Neural cell (in vitro differentiated cells): ENCODE data around the gene GON4L. TPM values are rescaled to one million over a fixed set of nuclear protein-coding genes. Genes with fewer than 3 reads are reported as not detected.
"Not testable (repeated sequence)": the region's sequence is repeated elsewhere in the genome, so short reads cannot be mapped to it uniquely, and the experiment has no call there.

Source experiments
- H2AFZ ChIP-seq: fragments of 200-600, 300-800 bp; sonication (generic), shearing (Covaris generic); 2 replicates; pipeline ENCODE4 v1.6.0; 2014; ENCODE audit warnings: low read depth, mild to moderate bottlenecking, antibody characterized with exemption, low read length, moderate library complexity
- H3F3A ChIP-seq: fragments of 200-600 bp; shearing (Covaris generic); 2 replicates; pipeline ENCODE4 v1.6.1; 2016; ENCODE audit warnings: mild to moderate bottlenecking, moderate library complexity, mixed read lengths, antibody characterized with exemption, low read length; ENCODE audit not compliant: insufficient read depth, poor library complexity, severe bottlenecking
- H3K27ac ChIP-seq: fragments of 200-600, 300-800 bp; sonication (generic), shearing (Covaris generic); 2 replicates; pipeline ENCODE4 v1.5.1; 2014; ENCODE audit warnings: mild to moderate bottlenecking, low read length, moderate library complexity
- H3K27me3 ChIP-seq: fragments of 300-800, 200-600 bp; sonication (generic), shearing (Covaris generic); 2 replicates; pipeline ENCODE4 v1.6.0; 2014; ENCODE audit warnings: mild to moderate bottlenecking, low read depth, low read length, moderate library complexity; ENCODE audit not compliant: insufficient read depth
- H3K36me3 ChIP-seq: fragments of 300-800, 200-600 bp; sonication (generic), shearing (Covaris generic); 2 replicates; pipeline ENCODE4 v1.5.1; 2014; ENCODE audit warnings: mild to moderate bottlenecking, antibody characterized with exemption, low read length, moderate library complexity; ENCODE audit not compliant: insufficient read depth
- H3K4me2 ChIP-seq: fragments of 300-800, 200-600 bp; sonication (generic), shearing (Covaris generic); 2 replicates; pipeline ENCODE4 v1.6.0; 2014; ENCODE audit warnings: mild to moderate bottlenecking, low read length
- H3K4me3 ChIP-seq: fragments of 300-800, 200-600 bp; sonication (generic), shearing (Covaris generic); 2 replicates; pipeline ENCODE4 v1.5.1; 2014; ENCODE audit warnings: mild to moderate bottlenecking, low read length, moderate library complexity
- H3K79me2 ChIP-seq: fragments of 200-600 bp; shearing (Covaris generic); replicated peaks from 2 replicates; pipeline ENCODE4 v1.6.0; 2014; ENCODE audit warnings: mild to moderate bottlenecking, low read length, moderate library complexity; ENCODE audit not compliant: insufficient read depth
- H3K9ac ChIP-seq: fragments of 300-800, 200-600 bp; sonication (generic), shearing (Covaris generic); 2 replicates; pipeline ENCODE4 v1.6.1; 2016; ENCODE audit warnings: mild to moderate bottlenecking, low read length, mixed read lengths
- H3K9me2 ChIP-seq: fragments of 200-600 bp; shearing (Covaris generic); 2 replicates; pipeline ENCODE4 v1.6.1; 2016; ENCODE audit warnings: mild to moderate bottlenecking, low read length, mixed read lengths; ENCODE audit not compliant: insufficient read depth
- H3K9me3 ChIP-seq: fragments of 200-600, 300-800 bp; sonication (generic), shearing (Covaris generic); 2 replicates; pipeline ENCODE4 v1.6.1; 2016; ENCODE audit warnings: mild to moderate bottlenecking, mixed run types, low read length, moderate library complexity, mixed read lengths
- H4K20me1 ChIP-seq: fragments of 200-600 bp; shearing (Covaris generic); 2 replicates; pipeline ENCODE4 v1.6.1; 2016; ENCODE audit warnings: mild to moderate bottlenecking, mixed run types; ENCODE audit not compliant: insufficient read depth
- polyA plus RNA-seq: library from polyadenylated mRNA; depleted of rRNA; stranded (reverse); fragments of >200 nt; gene quantifications from 2 replicates; pipeline ENCODE4 v1.2.3, GENCODE V29; 2014
- small RNA-seq, 3 experiments: library from RNA; depleted of rRNA; stranded (forward); fragments of <200 nt; gene quantifications; one replicate each; pipeline ENCODE3, GENCODE V24; 2012

GON4L gene
- polyA plus RNA-seq, 1 donor from 2014 or later, result 30.2 TPM

GRCh38 chr1:155701675-155702074 lies 155.3 kb downstream of the GON4L start:
- H3K9me2 ChIP-seq, H3K27me3 ChIP-seq, H3K27ac ChIP-seq, H2AFZ ChIP-seq, H3K4me2 ChIP-seq, H3K9me3 ChIP-seq, H4K20me1 ChIP-seq, H3K36me3 ChIP-seq, H3K4me3 ChIP-seq, H3K9ac ChIP-seq, H3F3A ChIP-seq: not testable (repeated sequence)
- peaks cover 16% of the 10 kb centered on the region for H3K79me2 ChIP-seq

Small RNA genes within 50 kb of the gene (small RNA-seq; reads per million reads assigned to genes)
- 0 reads per million in 3 experiments for gene RF00015

Other genes with a start within 250 kb of the GON4L start
- 53.8 and 64.5 TPM in 2 replicates for gene MSTO1, start 247.0 kb downstream of the GON4L start, polyA plus RNA-seq
- 44.0 and 44.4 TPM in 2 replicates for gene YY1AP1, start 168.4 kb downstream of the GON4L start, polyA plus RNA-seq
- gene DAP3, start 168.1 kb downstream of the GON4L start, polyA plus RNA-seq, result 153 and 180 TPM in 2 replicates
- gene SYT11, start 2.4 kb upstream of the GON4L start, polyA plus RNA-seq, result 122 and 127 TPM in 2 replicates
- 78.1 and 83.5 TPM in 2 replicates for gene RIT1, start 54.1 kb upstream of the GON4L start, polyA plus RNA-seq
- gene KHDC4, start 77.2 kb upstream of the GON4L start, polyA plus RNA-seq, result 84.8 and 97.1 TPM in 2 replicates
- not detected in 2 replicates for gene RXFP4, start 84.4 kb upstream of the GON4L start, polyA plus RNA-seq
- 45.1 and 59.6 TPM in 2 replicates for gene ARHGEF2, start 121.3 kb upstream of the GON4L start, polyA plus RNA-seq
- 440 and 473 TPM in 2 replicates for gene SSR2, start 163.7 kb upstream of the GON4L start, polyA plus RNA-seq
- gene UBQLN4, start 196.6 kb upstream of the GON4L start, polyA plus RNA-seq, result 34.9 and 39.3 TPM in 2 replicates
- gene LAMTOR2, start 197.6 kb upstream of the GON4L start, polyA plus RNA-seq, result 81.3 and 82.6 TPM in 2 replicates
- gene RAB25, start 203.9 kb upstream of the GON4L start, polyA plus RNA-seq, result 1.3 TPM in 1 of 2 replicates, not detected in the other
- gene MEX3A, start 225.3 kb upstream of the GON4L start, polyA plus RNA-seq, result 39.8 and 44.4 TPM in 2 replicates